H1 (cell line): Measurements from ENCODE around the gene NDUFAF8. TPM values are rescaled to one million over a fixed set of nuclear protein-coding genes. Genes with fewer than 3 reads are reported as not detected.

Source experiments
- CTCF ChIA-PET: fragments of 300-600 bp; sonication (Branson Sonifier 250); formaldehyde crosslinking; loops from one replicate; lab custom pipeline; 2021; ENCODE audit not compliant: partially characterized antibody; lab: Charles Lee
- POLR2A ChIA-PET: fragments of 300-600 bp; sonication (Branson Sonifier 250); formaldehyde crosslinking; loops from one replicate; lab custom pipeline; 2021; ENCODE audit warnings: inconsistent platforms; ENCODE audit not compliant: partially characterized antibody; lab: Charles Lee
- DNase-seq, 2 experiments: peaks; one replicate each; pipeline versions ENCODE4 v3.0.0 to v3.0.0-alpha.2; 2010 to 2022; ENCODE audit warnings: low spot score in 2 of 2, low read depth in 1 of 2, mixed read lengths in 1 of 2
- FAIRE-seq: peaks from 2 replicates; lab custom pipeline; 2011; peaks lifted over from hg19 to GRCh38; lab: Jason Lieb, UNC
- H2AFZ ChIP-seq: 2 replicates; pipeline ENCODE4 v1.8.1; 2012; ENCODE audit warnings: low read length, inconsistent platforms
- H2AK5ac ChIP-seq: 2 replicates; pipeline ENCODE4 v1.6.1; 2013; ENCODE audit warnings: low read depth, low read length
- H2BK120ac ChIP-seq: replicated peaks from 2 replicates; pipeline ENCODE3; 2013; ENCODE audit warnings: low read depth, low read length, inconsistent platforms
- H2BK12ac ChIP-seq: 2 replicates; pipeline ENCODE4 v1.6.1; 2013; ENCODE audit warnings: low read depth, low read length
- H2BK15ac ChIP-seq: 2 replicates; pipeline ENCODE4 v1.6.1; 2013; ENCODE audit warnings: low read length
- H2BK20ac ChIP-seq: 2 replicates; pipeline ENCODE4 v1.6.1; 2013; ENCODE audit warnings: low read length
- H2BK5ac ChIP-seq: 2 replicates; pipeline ENCODE4 v1.6.1; 2013; ENCODE audit warnings: low read depth, low read length
- H3K14ac ChIP-seq: 2 replicates; pipeline ENCODE4 v1.6.1; 2013; ENCODE audit warnings: inconsistent platforms; ENCODE audit not compliant: insufficient read length
- H3K18ac ChIP-seq: 2 replicates; pipeline ENCODE4 v1.6.1; 2013; ENCODE audit warnings: low read length; ENCODE audit errors: extremely low read depth
- H3K23ac ChIP-seq: 2 replicates; pipeline ENCODE4 v1.6.1; 2013; ENCODE audit warnings: inconsistent platforms; ENCODE audit not compliant: insufficient read length
- H3K23me2 ChIP-seq: 2 replicates; pipeline ENCODE4 v1.6.1; 2013; ENCODE audit warnings: low read depth, low read length
- H3K27ac ChIP-seq: 2 replicates; pipeline ENCODE4 v1.6.1; 2011; ENCODE audit warnings: low read depth, low read length, inconsistent platforms
- H3K27me3 ChIP-seq, 4 experiments: replicated peaks in 1 of 4; 1 replicate in 1 of 4; 2 replicates in 3 of 4; pipeline versions ENCODE4 v1.6.1 to v1.8.1; 2011 to 2013; ENCODE audit warnings: low read length in 3 of 4, mild to moderate bottlenecking in 3 of 4, inconsistent platforms in 2 of 4, mixed read lengths in 2 of 4, moderate library complexity in 1 of 4; ENCODE audit not compliant: control insufficient read depth in 3 of 4, insufficient read depth in 3 of 4; ENCODE audit errors: extremely low read depth in 1 of 4
- H3K36me3 ChIP-seq, 4 experiments: 2 replicates each; pipeline versions ENCODE4 v1.6.1 to v1.8.1; 2011 to 2013; ENCODE audit warnings: mild to moderate bottlenecking in 4 of 4, low read length in 3 of 4, moderate library complexity in 2 of 4, control low read depth in 1 of 4, inconsistent platforms in 1 of 4; ENCODE audit not compliant: insufficient read depth in 4 of 4, control insufficient read depth in 2 of 4
- H3K4ac ChIP-seq: replicated peaks from 2 replicates; pipeline ENCODE3; 2013; ENCODE audit warnings: low read length, low read depth, mixed read lengths, inconsistent platforms; ENCODE audit not compliant: insufficient read length
- H3K4me1 ChIP-seq, 4 experiments: replicated peaks in 1 of 4; 1 replicate in 1 of 4; 2 replicates in 3 of 4; pipeline versions ENCODE4 v1.6.1 to v1.8.1; 2011 to 2013; ENCODE audit warnings: low read length in 3 of 4, inconsistent platforms in 2 of 4, mixed read lengths in 1 of 4; ENCODE audit not compliant: insufficient read depth in 4 of 4, control insufficient read depth in 3 of 4
- H3K4me2 ChIP-seq, 2 experiments: 2 replicates each; pipeline versions ENCODE4 v1.6.1 to v1.8.1; 2011 to 2013; ENCODE audit warnings: low read depth in 2 of 2, low read length in 2 of 2, control low read depth in 1 of 2, inconsistent platforms in 1 of 2, mild to moderate bottlenecking in 1 of 2; ENCODE audit not compliant: insufficient read depth in 1 of 2
- H3K4me3 ChIP-seq, 4 experiments: fragments of 200-600, 300-600 bp in 1 of 4; sonication (generic), shearing (Covaris generic), sonication (Bioruptor Twin) in 1 of 4; 2 replicates each; pipeline versions ENCODE4 v1.5.1 to v1.8.1; 2011 to 2016; ENCODE audit warnings: low read length in 4 of 4, low read depth in 3 of 4, control low read depth in 2 of 4, inconsistent platforms in 2 of 4, mild to moderate bottlenecking in 2 of 4, mixed read lengths in 1 of 4, moderate library complexity in 1 of 4; ENCODE audit not compliant: insufficient read depth in 2 of 4; ENCODE audit errors: extremely low read depth in 1 of 4
- H3K56ac ChIP-seq: replicated peaks from 2 replicates; pipeline ENCODE3; 2013; ENCODE audit warnings: low read depth, mild to moderate bottlenecking, mixed read lengths, low read length, inconsistent platforms; ENCODE audit not compliant: insufficient read length
- H3K79me1 ChIP-seq: 2 replicates; pipeline ENCODE4 v1.6.1; 2013; ENCODE audit warnings: low read depth, low read length, control low read depth
- H3K79me2 ChIP-seq, 2 experiments: 2 replicates each; pipeline versions ENCODE4 v1.6.1 to v1.8.1; 2012 to 2013; ENCODE audit warnings: low read length in 2 of 2, mild to moderate bottlenecking in 2 of 2, inconsistent platforms in 1 of 2; ENCODE audit not compliant: insufficient read depth in 2 of 2, control insufficient read depth in 1 of 2
- H3K9ac ChIP-seq, 4 experiments: replicated peaks in 1 of 4; 1 replicate in 1 of 4; 2 replicates in 3 of 4; pipeline versions ENCODE4 v1.6.1 to v1.8.1; 2011 to 2013; ENCODE audit warnings: low read depth in 3 of 4, low read length in 3 of 4, control low read depth in 2 of 4, mild to moderate bottlenecking in 2 of 4, moderate library complexity in 2 of 4, inconsistent platforms in 1 of 4; ENCODE audit errors: extremely low read depth in 1 of 4
- H3K9me3 ChIP-seq, 2 experiments: 2 replicates each; pipeline versions ENCODE4 v1.6.1 to v1.8.1; 2012 to 2013; ENCODE audit warnings: mild to moderate bottlenecking in 2 of 2, moderate library complexity in 2 of 2, control low read depth in 1 of 2, inconsistent platforms in 1 of 2, low read depth in 1 of 2, low read length in 1 of 2, mixed read lengths in 1 of 2; ENCODE audit not compliant: insufficient read depth in 2 of 2
- H4K20me1 ChIP-seq, 2 experiments: replicated peaks in 1 of 2; 2 replicates each; pipeline versions ENCODE3 to v1.8.1; 2011 to 2013; ENCODE audit warnings: inconsistent platforms in 2 of 2, low read length in 2 of 2, mild to moderate bottlenecking in 1 of 2; ENCODE audit not compliant: insufficient read depth in 2 of 2, control insufficient read depth in 1 of 2
- H4K5ac ChIP-seq: 2 replicates; pipeline ENCODE4 v1.6.1; 2013; ENCODE audit warnings: low read length, low read depth, mixed read lengths, inconsistent platforms; ENCODE audit not compliant: insufficient read length
- H4K8ac ChIP-seq: 2 replicates; pipeline ENCODE4 v1.8.0; 2013; ENCODE audit warnings: mild to moderate bottlenecking, moderate library complexity, low read length, inconsistent platforms; ENCODE audit not compliant: insufficient read depth; ENCODE audit errors: extremely low read depth
- H4K91ac ChIP-seq: replicated peaks from 2 replicates; pipeline ENCODE3; 2013; ENCODE audit warnings: low read length, mixed read lengths, inconsistent platforms; ENCODE audit not compliant: insufficient read length
- CTCF ChIP-seq, 3 experiments: IDR thresholded peaks; 1 replicate in 2 of 3; 2 replicates in 1 of 3; pipeline versions ENCODE4 v1.5.1 to v1.6.1; 2011; ENCODE audit warnings: low read length in 3 of 3, mild to moderate bottlenecking in 3 of 3, inconsistent platforms in 2 of 3, low read depth in 1 of 3, moderate library complexity in 1 of 3; ENCODE audit not compliant: insufficient read depth in 1 of 3; ENCODE audit errors: control extremely low read depth in 1 of 3
- EZH2 ChIP-seq: fragments of 200-600 bp; sonication (generic); IDR thresholded peaks from 2 replicates; pipeline ENCODE4 v1.7.1; 2012; ENCODE audit warnings: low read depth, mild to moderate bottlenecking, moderate library complexity, low read length, inconsistent platforms; ENCODE audit not compliant: severe bottlenecking
- RAD21 ChIP-seq, 2 experiments: IDR thresholded peaks in 1 of 2; conservative IDR thresholded peaks in 1 of 2; 2 replicates each; pipeline ENCODE4 v1.6.1; 2011; ENCODE audit warnings: low read depth in 2 of 2, low read length in 2 of 2, improper control_type of control experiment in 1 of 2, inconsistent platforms in 1 of 2, mild to moderate bottlenecking in 1 of 2, moderate library complexity in 1 of 2
- WGBS, 2 experiments: shearing (Covaris generic) in 1 of 2; methylation state at CpG; one replicate each; pipeline versions ENCODE4 v1.1.6 to v1.1.7; 2013 to 2015; ENCODE audit warnings: low lambda C conversion rate in 2 of 2, mixed read lengths in 2 of 2, inconsistent platforms in 1 of 2, low coverage in 1 of 2, missing lambda C conversion rate in 1 of 2; ENCODE audit not compliant: insufficient replicate concordance in 2 of 2, insufficient coverage in 1 of 2, insufficient read length in 1 of 2; ENCODE audit errors: extremely low coverage in 1 of 2, missing lambda C conversion rate in 1 of 2; 5-methylcytosine and 5-hydroxymethylcytosine counted together
- polyA plus RNA-seq, 7 experiments: library from polyadenylated mRNA; depleted of rRNA in 3 of 7; stranded (reverse) in 5 of 7; unstranded in 2 of 7; fragments of >200 nt in 5 of 7; fragments of 200-250 nt in 2 of 7; gene quantifications; 1 replicate in 5 of 7; 2 replicates in 1 of 7; 4 replicates in 1 of 7; pipeline versions ENCODE4 v1.2.1 to v1.2.3, GENCODE V29; 2011 to 2013; ENCODE audit warnings: missing spikeins in 2 of 7, mixed read lengths in 2 of 7
- total RNA-seq: library from RNA; stranded (reverse); fragmentation: NEBNext Ultra II Directional; extraction: Animal tissue kit (Norgen Biotek cat#: 25700); gene quantifications from 2 replicates; pipeline ENCODE4 v1.2.1, GENCODE V29; 2021

The NDUFAF8 gene
- total and polyA plus RNA-seq, 2 of the 8 experiments (the other 6 are each of a cell fraction or from before 2014, with no cell fraction given) = 48.9 to 91.1 TPM

- no peak overlapping the region for H2AK5ac ChIP-seq
- no peak overlapping the region for H3K27ac ChIP-seq
- FAIRE-seq (no peak), DNase-seq (no peak)
- no peak overlapping the region for H3K56ac ChIP-seq
- 89% methylated on average over 26 of the region's 27 CpGs; no CpG with 5 or more reads in 1 of the 2 experiments for WGBS, 2 experiments
- peaks cover 0 to 2% of the 10 kb centered on the region in 2 experiments for H4K20me1 ChIP-seq
- H3K18ac ChIP-seq = no peak overlapping the region
- no peak overlapping the region for H3K4me3 ChIP-seq
- no peak overlapping the region for H3K23ac ChIP-seq
- no peak overlapping the region for H4K5ac ChIP-seq
- POLR2A ChIA-PET = interaction anchor here (1.1 to 1.2 kb wide), 3 partner anchors 25 to 56 kb away, joined by 3 to 4 read pairs (median 3); no protein-coding TSS in a partner anchor
- no peak overlapping the region for H4K8ac ChIP-seq
- peaks cover 0 to 11% (median 0%) of the 10 kb centered on the region in 4 experiments; a peak in 3 of 8 replicates for H3K36me3 ChIP-seq
- H2BK12ac ChIP-seq = no peak overlapping the region
- no peak overlapping the region for H4K91ac ChIP-seq
- CTCF ChIA-PET = interaction anchor here (0.7 to 3.2 kb wide), 17 partner anchors 9 to 146 kb away, joined by 3 to 25 read pairs (median 4); no protein-coding TSS in a partner anchor
- H3K4me2 ChIP-seq = no peak overlapping the region
- H2BK15ac ChIP-seq = no peak overlapping the region
- H2AFZ ChIP-seq = no peak overlapping the region
- H3K79me1 ChIP-seq = no peaks in the 10 kb centered on the region
- H3K9ac ChIP-seq = no peak overlapping the region
- no peaks in the 10 kb centered on the region for H3K79me2 ChIP-seq
- H2BK120ac ChIP-seq = no peak overlapping the region
- H3K4ac ChIP-seq = no peak overlapping the region
- H2BK5ac ChIP-seq = no peak overlapping the region
- no peaks in the 10 kb centered on the region for H3K27me3 ChIP-seq
- H2BK20ac ChIP-seq = no peak overlapping the region
- no peaks in the 10 kb centered on the region for H3K4me1 ChIP-seq
- TF ChIP-seq RAD21 (IDR thresholded peaks at IDR 0.05 in 1 of 2, conservative IDR thresholded peaks at IDR 0.05 in 1 of 2; ENCODE audit: low read depth in 2 of 2, low read length in 2 of 2) = peak; percentile 64 to 75
- TF ChIP-seq CTCF (IDR thresholded peaks at IDR 0.05; ENCODE audit: control extremely low read depth in 1 of 3, insufficient read depth in 1 of 3, low read depth in 1 of 3, low read length in 3 of 3) = peak; percentile 62 to 69 (median 64)
- no peak for TF ChIP-seq EZH2
- no peak overlapping the region for H3K14ac ChIP-seq
- no peaks in the 10 kb centered on the region for H3K9me3 ChIP-seq
- no peaks in the 10 kb centered on the region for H3K23me2 ChIP-seq
Observed at GRCh38 chr17:81189670-81190530, 49.2 kb upstream of the NDUFAF8 start.
